Effector memory CD4-positive, alpha-beta T cell (primary cell): ENCODE results near the gene MACROD2.

Experiments
- DNase-seq, 3 donors: peaks; one replicate each; pipeline ENCODE4 v3.0.0-alpha.2; 2020
- H3K27ac ChIP-seq: 2 replicates; pipeline ENCODE4 v1.7.0; 2013; ENCODE audit warnings: mild to moderate bottlenecking, low read length, moderate library complexity; ENCODE audit not compliant: insufficient read depth, poor library complexity, severe bottlenecking
- H3K27me3 ChIP-seq: replicated peaks from 2 replicates; pipeline ENCODE4 v1.7.0; 2013; ENCODE audit warnings: mild to moderate bottlenecking, low read length; ENCODE audit not compliant: insufficient read depth, control insufficient read depth, poor library complexity, severe bottlenecking
- H3K36me3 ChIP-seq: 2 replicates; pipeline ENCODE4 v1.7.0; 2013; ENCODE audit warnings: mild to moderate bottlenecking, low read length, moderate library complexity; ENCODE audit not compliant: control insufficient read depth, insufficient read depth
- H3K4me1 ChIP-seq: 2 replicates; pipeline ENCODE4 v1.7.0; 2013; ENCODE audit warnings: low read length, mild to moderate bottlenecking; ENCODE audit not compliant: control insufficient read depth, insufficient read depth, poor library complexity, severe bottlenecking
- H3K4me3 ChIP-seq: 2 replicates; pipeline ENCODE4 v1.7.0; 2013; ENCODE audit warnings: low read length, low read depth, mild to moderate bottlenecking; ENCODE audit not compliant: insufficient read depth, poor library complexity, severe bottlenecking
- H3K9me3 ChIP-seq: 2 replicates; pipeline ENCODE4 v1.7.0; 2013; ENCODE audit warnings: mild to moderate bottlenecking, low read length, moderate library complexity; ENCODE audit not compliant: control insufficient read depth

Gene MACROD2

GRCh38 chr20:15239542-15240206 is 1244.4 kb downstream of the MACROD2 start:
- no peaks in the 10 kb centered on the region for H3K4me1 ChIP-seq
- no peak for DNase-seq
- no peaks in the 10 kb centered on the region for H3K36me3 ChIP-seq
- H3K9me3 ChIP-seq = no peaks in the 10 kb centered on the region
- no peaks in the 10 kb centered on the region for H3K27me3 ChIP-seq
- H3K4me3 ChIP-seq = no peak overlapping the region
- no peak overlapping the region for H3K27ac ChIP-seq

GRCh38 chr20:15240801-15241200 is 1245.5 kb downstream of the MACROD2 start:
- DNase-seq = no peak
- Histone ChIP-seq H3K27ac (no peak overlapping the region), H3K27me3 (no peaks in the 10 kb centered on the region), H3K4me1 (no peaks in the 10 kb centered on the region), H3K36me3 (no peaks in the 10 kb centered on the region), H3K4me3 (no peak overlapping the region), H3K9me3 (no peaks in the 10 kb centered on the region)

GRCh38 chr20:15241681-15242080 is 1246.4 kb downstream of the MACROD2 start:
- no peak for DNase-seq
- H3K4me3 ChIP-seq = no peak overlapping the region

GRCh38 chr20:15242773-15243172 is 1247.5 kb downstream of the MACROD2 start:
- no peak for DNase-seq
- no peaks in the 10 kb centered on the region for H3K27me3 ChIP-seq
- no peaks in the 10 kb centered on the region for H3K36me3 ChIP-seq
- H3K27ac ChIP-seq = no peak overlapping the region
- no peaks in the 10 kb centered on the region for H3K4me1 ChIP-seq
- H3K9me3 ChIP-seq = no peaks in the 10 kb centered on the region
- H3K4me3 ChIP-seq = no peak overlapping the region

More at GRCh38 chr20:15241681-15242080, 1246.4 kb downstream of the MACROD2 start:
- no peaks in the 10 kb centered on the region for H3K9me3 ChIP-seq
- no peaks in the 10 kb centered on the region for H3K36me3 ChIP-seq
- no peak overlapping the region for H3K27ac ChIP-seq
- no peaks in the 10 kb centered on the region for H3K4me1 ChIP-seq
- no peaks in the 10 kb centered on the region for H3K27me3 ChIP-seq

- no peaks in the 10 kb centered on the region for H3K27me3 ChIP-seq
- H3K27ac ChIP-seq = no peak overlapping the region
- peaks cover 4% of the 10 kb centered on the region for H3K9me3 ChIP-seq
- no peak overlapping the region for H3K4me3 ChIP-seq
- no peak for DNase-seq
- no peaks in the 10 kb centered on the region for H3K36me3 ChIP-seq
- H3K4me1 ChIP-seq = no peaks in the 10 kb centered on the region
Observed at GRCh38 chr20:15245896-15246295, 1250.6 kb downstream of the MACROD2 start.

- Histone ChIP-seq H3K27ac (no peak overlapping the region), H3K27me3 (no peaks in the 10 kb centered on the region), H3K4me3 (no peak overlapping the region), H3K36me3 (no peaks in the 10 kb centered on the region), H3K9me3 (peaks cover 5% of the 10 kb centered on the region), H3K4me1 (no peaks in the 10 kb centered on the region)
- DNase-seq = no peak
Observed at GRCh38 chr20:15248618-15249395, 1253.5 kb downstream of the MACROD2 start.

GRCh38 chr20:15251171-15251570 is 1255.9 kb downstream of the MACROD2 start:
- Histone ChIP-seq H3K4me3 (no peak overlapping the region), H3K36me3 (no peaks in the 10 kb centered on the region), H3K27ac (no peak overlapping the region), H3K9me3 (peaks cover 5% of the 10 kb centered on the region), H3K27me3 (no peaks in the 10 kb centered on the region), H3K4me1 (no peaks in the 10 kb centered on the region)
- DNase-seq = no peak

GRCh38 chr20:15252304-15252703 is 1257.0 kb downstream of the MACROD2 start:
- H3K27ac ChIP-seq = no peak overlapping the region
- peaks cover 5% of the 10 kb centered on the region for H3K9me3 ChIP-seq
- DNase-seq = no peak
- H3K4me1 ChIP-seq = no peaks in the 10 kb centered on the region
- H3K4me3 ChIP-seq = no peak overlapping the region
- H3K36me3 ChIP-seq = no peaks in the 10 kb centered on the region
- H3K27me3 ChIP-seq = no peaks in the 10 kb centered on the region

- Histone ChIP-seq H3K27ac (no peak overlapping the region), H3K4me3 (no peak overlapping the region), H3K9me3 (peaks cover 5% of the 10 kb centered on the region), H3K4me1 (no peaks in the 10 kb centered on the region), H3K27me3 (no peaks in the 10 kb centered on the region), H3K36me3 (no peaks in the 10 kb centered on the region)
- DNase-seq = no peak
Observed at GRCh38 chr20:15253431-15253830, 1258.1 kb downstream of the MACROD2 start.
